ENCODE data around the gene SP110.
A peak's percentile ranks its signal among the peaks of the same experiment; 100 is the strongest.

Gene SP110

DNA sequence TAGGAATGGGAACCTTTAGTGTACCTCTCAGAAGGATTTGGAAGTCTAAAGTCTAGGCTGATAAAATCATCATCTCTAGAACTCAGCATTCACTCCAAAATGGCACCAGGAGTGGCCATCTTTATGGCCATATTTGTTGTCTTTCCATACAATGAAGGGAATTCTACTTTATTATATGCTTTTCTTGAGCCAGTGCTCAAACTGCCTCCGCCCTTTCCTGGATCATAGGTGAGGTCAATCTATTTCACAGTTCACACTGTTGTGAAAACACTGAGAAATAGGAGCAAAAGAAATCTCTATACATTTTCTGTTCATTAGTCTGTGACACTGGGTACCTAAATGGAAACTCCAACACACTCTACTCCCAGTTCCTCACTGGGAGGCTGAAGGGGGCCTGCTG is 55.6 kb downstream of the SP110 start:
- no peak for DNase-seq

GRCh38 chr2:230162981-230163380 is 56.8 kb downstream of the SP110 start:
- peak; percentile 4 to 10 for DNase-seq

DNA sequence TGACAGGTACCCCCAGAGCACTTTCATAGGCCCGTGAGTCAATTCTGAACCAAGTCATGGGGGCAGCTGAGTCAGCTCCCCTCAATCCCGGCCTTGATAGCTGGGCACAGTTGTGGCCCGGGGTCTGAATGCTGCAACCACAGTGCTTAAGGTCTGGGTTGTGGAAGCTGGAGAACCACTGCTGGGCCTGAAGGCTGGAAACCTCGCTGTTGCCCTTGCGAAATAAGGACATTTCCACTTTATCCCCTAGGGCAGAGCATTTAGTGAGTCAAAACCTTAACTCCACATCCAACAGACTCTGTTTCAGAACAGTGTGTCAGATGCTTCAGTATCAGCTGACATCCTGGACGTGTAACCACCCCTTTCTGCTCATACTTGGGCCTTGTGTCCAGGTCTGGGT is 58.6 kb downstream of the SP110 start:
- no peak for DNase-seq

GRCh38 chr2:230160112-230160660 is 59.6 kb downstream of the SP110 start:
- peak; percentile 5 to 16 for DNase-seq

DNA sequence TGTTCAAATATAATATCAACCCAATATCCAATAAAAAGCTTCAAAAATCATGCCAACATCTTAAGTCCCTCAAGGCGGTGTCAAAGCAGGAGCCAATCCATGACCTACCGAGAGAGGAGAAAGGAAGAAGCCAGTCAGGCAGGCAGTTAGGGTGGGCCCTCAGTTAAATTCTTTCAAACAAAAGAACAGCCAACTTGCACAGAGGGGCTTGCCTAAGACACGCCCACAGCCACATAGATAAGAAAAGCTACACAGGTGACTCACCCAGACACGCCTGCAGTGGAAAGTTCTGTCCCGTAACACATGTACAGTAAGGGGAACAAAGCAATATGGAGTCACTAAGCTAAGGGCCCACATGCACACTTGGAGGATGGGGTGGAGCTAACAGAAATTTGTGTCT is 61.3 kb downstream of the SP110 start:
- DNase-seq: no peak

DNA sequence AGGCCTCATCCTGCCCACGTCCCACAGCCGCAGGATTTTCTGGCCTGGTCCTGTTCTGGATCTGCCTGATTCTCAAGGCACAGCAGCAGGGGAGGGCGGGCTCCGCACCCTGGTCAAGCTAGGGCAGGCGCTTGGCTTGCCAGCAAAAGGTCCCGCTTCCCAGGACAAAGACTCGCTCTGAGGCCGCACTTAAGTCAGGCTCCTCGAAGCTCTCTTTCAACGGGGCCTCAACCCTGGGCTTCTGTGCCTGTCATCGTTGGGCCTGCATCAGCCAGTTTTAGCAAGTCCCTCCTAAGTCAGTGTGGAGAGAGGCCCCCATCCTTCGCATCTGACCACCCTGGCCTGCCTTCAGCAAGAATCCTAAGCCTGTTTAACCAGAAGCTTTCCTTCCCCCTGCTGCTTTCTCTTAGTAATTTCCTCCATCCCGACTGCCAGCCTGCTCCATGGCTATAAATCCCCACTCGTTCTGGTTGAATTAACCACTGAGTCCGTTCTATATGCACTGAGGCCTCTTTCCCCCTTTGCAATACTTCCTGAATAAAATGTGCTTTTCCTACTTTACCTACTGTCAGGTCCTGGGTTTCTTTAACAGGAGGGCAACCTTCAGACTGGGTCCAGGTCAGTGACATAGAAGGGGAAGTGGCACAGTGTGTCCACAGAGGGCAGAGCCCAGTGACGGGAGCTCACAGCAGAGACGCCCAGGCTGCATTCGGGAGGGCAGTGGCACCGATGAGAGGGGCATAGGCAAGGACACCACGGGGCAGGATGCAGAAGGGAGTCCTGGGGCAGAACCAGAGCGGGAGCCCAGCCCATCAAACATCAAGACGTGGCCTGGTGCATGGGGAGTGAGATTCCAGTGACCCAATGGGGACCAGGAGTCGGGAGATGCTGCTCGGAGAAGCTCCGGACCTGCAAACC is 62.7 kb downstream of the SP110 start:
- DNase-seq: no peak

- DNase-seq: no peak
Observed at GRCh38 chr2:230155359-230155758, 64.4 kb downstream of the SP110 start.

DNA sequence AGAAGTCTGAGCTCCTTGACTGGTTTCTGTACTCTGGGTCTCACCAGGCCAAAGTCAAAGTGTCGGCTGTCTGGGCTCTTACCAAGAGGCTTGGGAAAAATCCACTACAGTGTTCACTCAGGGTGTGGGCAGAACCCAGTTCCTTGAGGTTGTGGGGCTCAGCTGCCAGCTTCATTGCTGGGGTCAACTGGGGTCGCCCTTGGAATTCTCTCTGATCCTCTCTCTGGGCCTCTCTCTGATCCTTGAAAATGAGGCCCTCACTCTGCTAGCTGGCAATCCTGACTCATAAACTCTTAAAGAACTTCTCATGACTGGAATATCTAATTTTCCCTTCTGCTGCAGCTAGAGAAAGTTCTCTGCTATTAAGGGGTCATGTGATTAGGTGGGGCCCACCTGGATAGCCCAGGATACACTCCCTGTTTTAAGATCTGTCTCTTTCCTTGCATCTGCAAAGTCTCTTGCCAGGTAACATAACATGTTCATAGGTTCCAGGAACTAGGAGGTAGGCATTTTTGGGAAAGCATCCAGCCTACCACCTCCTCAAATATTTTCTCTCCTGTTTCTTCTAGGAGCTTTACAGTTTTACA is 66.3 kb downstream of the SP110 start:
- DNase-seq: no peak

GRCh38 chr2:230152334-230152733 is 67.5 kb downstream of the SP110 start:
- no peak for DNase-seq

GRCh38 chr2:230144355-230144754 is 75.4 kb downstream of the SP110 start:
- no peak for DNase-seq

- no peak for DNase-seq
Observed at GRCh38 chr2:230140667-230141066, 79.1 kb downstream of the SP110 start.

- DNase-seq: no peak
Observed at GRCh38 chr2:230137902-230138539, 81.8 kb downstream of the SP110 start.

- no peak for DNase-seq
Observed at GRCh38 chr2:230135130-230135525, 84.7 kb downstream of the SP110 start.

DNA sequence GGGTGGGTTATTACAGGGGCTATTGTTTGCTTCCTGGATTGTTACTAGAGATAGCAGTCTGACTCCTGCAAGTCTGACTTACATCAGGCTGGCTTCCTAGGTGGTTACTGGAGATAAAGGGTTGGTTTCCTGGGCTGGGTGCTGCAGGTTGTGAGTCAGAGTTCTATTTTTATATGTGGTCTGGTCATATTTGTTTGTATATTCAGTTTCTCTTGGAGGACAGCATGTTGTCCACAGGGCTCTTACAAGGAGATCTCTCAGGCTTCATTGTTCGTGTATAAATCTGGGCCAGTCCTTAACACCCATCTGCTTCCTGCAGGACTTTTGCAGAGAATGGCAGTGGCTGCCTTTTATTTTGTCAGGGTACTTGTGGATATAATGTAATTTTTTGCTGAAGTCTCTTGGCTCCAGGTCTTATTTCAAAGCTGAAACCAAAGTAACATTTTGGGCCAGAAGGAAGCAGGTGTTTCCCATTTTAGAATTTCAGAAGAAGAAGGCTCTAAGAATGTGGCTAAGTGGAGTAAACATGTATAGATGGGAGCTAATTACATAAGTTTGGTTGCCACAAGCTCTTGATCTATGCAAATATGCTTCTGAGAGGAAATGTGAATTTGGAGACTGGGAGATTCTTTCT is 85.2 kb downstream of the SP110 start:
- no peak for DNase-seq

- DNase-seq: no peak
Observed at GRCh38 chr2:230131366-230131765, 88.4 kb downstream of the SP110 start.

DNA sequence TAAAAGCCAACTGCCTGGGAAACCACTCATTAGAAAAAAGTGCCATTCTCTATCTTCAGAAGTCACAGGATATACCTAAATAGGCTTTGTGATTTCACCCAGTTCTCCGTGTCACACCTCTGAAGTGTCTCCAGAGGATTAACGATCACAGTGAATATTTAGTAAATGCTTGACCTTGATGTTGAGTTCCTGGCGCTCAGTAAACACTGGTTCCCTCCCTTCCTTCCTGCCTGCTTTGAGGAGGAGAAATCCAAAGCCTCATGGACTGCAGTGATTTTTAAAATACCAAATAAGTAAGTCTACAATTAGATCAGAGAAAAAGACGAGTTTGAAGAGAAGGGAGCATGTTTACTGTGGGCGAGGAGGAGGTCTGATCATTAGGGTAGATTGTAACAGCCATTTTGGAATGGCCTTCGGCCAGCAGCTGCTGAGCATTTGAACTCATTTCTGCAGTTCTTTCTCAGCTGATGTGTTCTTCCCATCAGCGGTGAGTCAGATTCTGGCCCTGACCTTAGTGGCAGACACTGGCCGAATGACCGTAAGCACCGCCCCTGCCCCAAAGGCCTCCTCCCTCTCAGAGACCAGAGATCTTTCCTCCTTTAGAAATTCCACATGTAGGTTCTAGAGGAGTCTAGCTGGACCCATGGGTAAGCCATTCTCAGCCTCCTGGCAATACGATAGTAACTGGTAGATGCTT is 89.0 kb downstream of the SP110 start:
- DNase-seq: no peak

GRCh38 chr2:230129343-230129742 is 90.4 kb downstream of the SP110 start:
- no peak for DNase-seq

DNA sequence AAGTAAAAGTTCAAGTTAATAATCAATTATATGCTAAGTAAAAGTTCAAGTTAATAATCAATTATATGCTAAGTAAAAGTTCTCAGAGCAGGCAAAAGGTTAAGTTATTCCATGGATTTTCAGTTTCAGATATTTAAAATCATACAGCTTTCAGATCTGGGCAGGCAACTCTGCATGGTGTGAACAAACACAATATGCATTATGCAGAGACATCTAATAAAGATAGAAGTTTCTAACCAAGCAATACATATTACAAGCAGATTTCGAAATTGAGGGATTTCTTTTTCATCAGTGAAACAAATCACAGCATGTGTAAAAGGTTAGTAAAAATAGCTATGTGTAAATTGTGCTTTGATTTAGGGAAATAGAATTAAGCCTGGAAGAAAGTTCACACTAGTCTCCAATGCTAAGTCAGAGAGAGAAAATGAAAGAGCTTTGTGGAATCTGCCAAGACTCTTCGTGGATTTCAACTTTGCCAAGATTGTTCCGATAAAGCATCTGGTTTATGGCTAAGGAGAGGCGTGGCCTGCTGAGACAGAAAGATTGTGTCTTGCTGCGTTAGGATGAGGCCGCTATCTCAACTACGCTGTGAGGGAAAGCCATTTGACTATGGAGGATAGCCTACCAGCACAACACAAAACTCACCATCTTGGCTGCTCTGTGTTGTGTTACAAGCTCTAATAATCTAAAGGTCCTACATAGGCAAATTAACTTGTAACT is 91.0 kb downstream of the SP110 start:
- DNase-seq: no peak

DNA sequence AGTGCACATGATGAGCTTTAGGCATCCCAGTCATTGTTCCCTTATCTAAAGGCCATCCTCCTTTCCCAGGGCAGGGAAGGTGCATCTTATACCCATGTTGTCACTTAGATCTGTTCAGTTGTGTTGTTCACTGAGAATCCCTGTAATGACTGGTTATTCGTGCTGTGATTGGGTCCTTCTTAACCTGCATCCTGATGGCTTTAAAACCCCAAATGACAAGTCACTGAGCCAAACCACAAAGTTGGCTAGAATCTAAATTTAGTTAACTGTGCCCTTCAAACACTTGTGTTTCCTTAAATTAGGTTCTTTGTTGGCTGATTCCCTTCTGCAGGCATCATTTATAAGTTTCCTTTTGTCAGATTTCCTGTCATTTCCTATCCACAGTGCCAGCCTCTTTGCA is 92.6 kb downstream of the SP110 start:
- DNase-seq: no peak

DNA sequence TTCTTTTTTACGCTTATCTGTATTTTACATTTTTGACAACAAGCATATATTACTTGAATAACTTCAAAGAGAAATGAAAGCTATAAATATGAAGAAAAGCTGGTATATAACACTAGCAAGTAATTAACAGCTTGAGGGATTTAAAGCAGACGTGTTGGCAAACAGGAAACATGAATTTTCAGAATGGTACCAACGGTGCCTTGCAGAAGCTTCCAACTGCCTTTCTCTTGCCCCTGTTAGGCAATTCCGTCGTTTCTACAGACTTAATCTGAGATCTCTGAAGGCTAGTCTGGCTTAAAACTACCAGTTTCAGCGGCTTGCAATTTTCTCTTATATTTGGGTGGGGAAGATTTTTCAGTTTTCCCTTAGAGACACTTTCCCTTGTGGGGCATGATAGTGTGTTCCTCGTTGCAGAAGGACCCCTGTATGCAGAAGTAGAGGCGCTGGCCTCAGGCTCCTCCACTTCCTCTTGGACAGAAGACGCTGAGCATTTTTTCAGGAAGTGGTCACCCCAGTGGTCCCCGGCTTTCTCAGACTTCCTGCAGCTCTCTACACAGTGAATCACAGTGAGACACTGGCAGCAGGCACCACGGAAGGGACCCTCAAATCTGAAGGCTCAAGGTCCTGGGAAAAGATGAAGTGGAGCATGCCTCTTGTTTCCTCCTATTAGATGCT is 94.9 kb downstream of the SP110 start:
- DNase-seq: no peak

- DNase-seq: no peak
Observed at GRCh38 chr2:230124235-230124634, 95.5 kb downstream of the SP110 start.

All from NCI-H524 (cell line).